Measurements from ENCODE around the gene VPS29. TPM values are rescaled to one million over a fixed set of nuclear protein-coding genes. Genes with fewer than 3 reads are reported as not detected.
A peak's percentile ranks its signal among the peaks of the same experiment; 100 is the strongest.

The VPS29 gene
- polyA plus RNA-seq, 1 experiment, result 170 TPM

- Histone ChIP-seq H3K4me3 (ENCODE audit: low read depth, low read length) (no peak overlapping the region), H3K27me3 (ENCODE audit: control insufficient read depth, insufficient read depth, low read length) (no peaks in the 10 kb centered on the region), H3K9me3 (ENCODE audit: control insufficient read depth, insufficient read depth, low read length) (no peaks in the 10 kb centered on the region; the same call in 1 of the 2 replicates), H3K27ac (ENCODE audit: low read depth, low read length) (no peak overlapping the region)
- ChIA-PET POLR2A (no interaction called here), CTCF (interaction anchor here (0.9 to 20.4 kb wide), 6 partner anchors 10 to 103 kb away, joined by 3 to 369 read pairs (median 4); partner anchors contain the start of genes ARPC3, FAM216A and GPN3)
- TF ChIP-seq CTCF (IDR thresholded peaks at IDR 0.05; ENCODE audit: low read depth, low read length), result no peak
- DNase-seq (ENCODE audit: low read depth, low spot score), result no peak
Observed at GRCh38 chr12:110498984-110499706, 2.8 kb downstream of the VPS29 start.

GRCh38 chr12:110475426-110475825, 26.5 kb downstream of the VPS29 start:
- H3K27me3 ChIP-seq (ENCODE audit: control insufficient read depth, insufficient read depth, low read length), result no peaks in the 10 kb centered on the region
- ChIA-PET POLR2A (interaction anchor here (0.6 to 0.7 kb wide), 2 partner anchors 25 to 402 kb away, joined by 3 read pairs; no protein-coding TSS in a partner anchor), CTCF (interaction anchor here (0.8 kb wide), 1 partner anchor 30 kb away, joined by 7 read pairs; no protein-coding TSS in a partner anchor)
- DNase-seq (ENCODE audit: low read depth, low spot score), result no peak
- TF ChIP-seq CTCF (IDR thresholded peaks at IDR 0.05; ENCODE audit: low read depth, low read length), result no peak
- H3K4me3 ChIP-seq (ENCODE audit: low read depth, low read length), result no peak overlapping the region
- H3K9me3 ChIP-seq (ENCODE audit: control insufficient read depth, insufficient read depth, low read length), result no peaks in the 10 kb centered on the region
- H3K27ac ChIP-seq (ENCODE audit: low read depth, low read length), result no peak overlapping the region

GRCh38 chr12:110468214-110469048, 33.5 kb downstream of the VPS29 start, which contains the start of the genes FAM216A and GPN3:
TSS of gene FAM216A (plus strand) at chr12:110468845. CDS start at chr12:110468876, 31 bp downstream.
TSS of gene GPN3 (minus strand) at chr12:110468257. CDS start at chr12:110468203, 54 bp downstream.
- Histone ChIP-seq H3K27ac (ENCODE audit: low read depth, low read length) (peak within 1 kb of the TSS; percentile 96), H3K27me3 (ENCODE audit: control insufficient read depth, insufficient read depth, low read length) (no peaks in the 10 kb centered on the region), H3K4me3 (ENCODE audit: low read depth, low read length) (peak within 1 kb of the TSS; percentile 98), H3K9me3 (ENCODE audit: control insufficient read depth, insufficient read depth, low read length) (no peaks in the 10 kb centered on the region)
- TF ChIP-seq CTCF (IDR thresholded peaks at IDR 0.05; ENCODE audit: low read depth, low read length), result no peak
- ChIA-PET CTCF (interaction anchor here (0.6 to 5.7 kb wide), 16 partner anchors 9 to 419 kb away, joined by 3 to 84 read pairs (median 4); partner anchors contain the start of gene ARPC3), POLR2A (interaction anchor here (0.5 to 2.4 kb wide), 11 partner anchors 16 to 420 kb away, joined by 3 to 29 read pairs (median 5); partner anchors contain the start of genes ARPC3, RAD9B, TCTN1 and VPS29)
- DNase-seq (ENCODE audit: low read depth, low spot score), result peak; percentile 96

GRCh38 chr12:110467847-110468213, 34.1 kb downstream of the VPS29 start:
- Histone ChIP-seq H3K27ac (ENCODE audit: low read depth, low read length) (peak overlapping the region; percentile 61), H3K9me3 (ENCODE audit: control insufficient read depth, insufficient read depth, low read length) (no peaks in the 10 kb centered on the region), H3K27me3 (ENCODE audit: control insufficient read depth, insufficient read depth, low read length) (no peaks in the 10 kb centered on the region), H3K4me3 (ENCODE audit: low read depth, low read length) (peak overlapping the region; percentile 98)
- POLR2A ChIA-PET, result interaction anchor here (0.9 to 2.4 kb wide), 8 partner anchors 16 to 420 kb away, joined by 4 to 29 read pairs (median 6); partner anchors contain the start of genes ARPC3, RAD9B, TCTN1 and VPS29
- no peak for DNase-seq (ENCODE audit: low read depth, low spot score)
- TF ChIP-seq CTCF (IDR thresholded peaks at IDR 0.05; ENCODE audit: low read depth, low read length), result no peak
- CTCF ChIA-PET, result interaction anchor here (1.2 to 5.7 kb wide), 5 partner anchors 18 to 420 kb away, joined by 3 to 84 read pairs (median 10); partner anchors contain the start of gene ARPC3
